Right lobe of liver (tissue), 6 donors: Measurements from ENCODE around the gene RASA2. TPM values are rescaled to one million over a fixed set of nuclear protein-coding genes. Genes with fewer than 3 reads are reported as not detected.
A peak's percentile ranks its signal among the peaks of the same experiment; 100 is the strongest.
"Not testable (repeated sequence)": the region's sequence is repeated elsewhere in the genome, so short reads cannot be mapped to it uniquely, and the experiment has no call there.

Source experiments
- ATAC-seq, 4 donors: fragments of 200-7000 bp; cut with Tn5 transposase; one replicate each; pipeline ENCODE4 v1.9.1; 2020; ENCODE audit warnings: mild to moderate bottlenecking in 4 of 4, moderate library complexity in 4 of 4
- DNase-seq, 3 donors: peaks; one replicate each; pipeline ENCODE4 v3.0.0-alpha.2; 2020
- H3K27ac ChIP-seq, 3 donors: fragments of 200-600 bp; one replicate each; pipeline ENCODE4 v1.8.0; 2022
- H3K27me3 ChIP-seq, 2 donors: fragments of 200-600 bp; one replicate each; pipeline ENCODE4 v1.8.0; 2022
- H3K36me3 ChIP-seq, 4 donors: fragments of 200-600 bp; sonication (generic) in 1 of 4; one replicate each; pipeline versions ENCODE4 v1.5.1 to v1.8.0; 2017 to 2022; ENCODE audit warnings: control low read depth in 1 of 4
- H3K4me1 ChIP-seq, 4 donors: fragments of 200-600 bp; sonication (generic) in 1 of 4; one replicate each; pipeline versions ENCODE4 v1.5.1 to v1.8.0; 2017 to 2022; ENCODE audit warnings: control low read depth in 1 of 4
- H3K4me3 ChIP-seq, 3 donors: fragments of 200-600 bp; one replicate each; pipeline ENCODE4 v1.8.0; 2022
- H3K9me3 ChIP-seq, 4 donors: fragments of 200-600 bp; sonication (generic) in 1 of 4; one replicate each; pipeline versions ENCODE4 v1.5.1 to v1.8.0; 2017 to 2022; ENCODE audit warnings: control low read depth in 1 of 4
- CTCF ChIP-seq, 4 donors: fragments of 200-600 bp in 3 of 4; fragments of 450-650 bp in 1 of 4; IDR thresholded peaks; one replicate each; pipeline versions ENCODE4 v1.5.1 to v1.8.0; 2016 to 2022; ENCODE audit warnings: antibody characterized with exemption in 4 of 4, mild to moderate bottlenecking in 2 of 4
- POLR2A ChIP-seq: fragments of 450-650 bp; IDR thresholded peaks from one replicate; pipeline ENCODE4 v1.6.1; 2017; ENCODE audit warnings: antibody characterized with exemption, mild to moderate bottlenecking
- WGBS: methylation state at CpG from one replicate; pipeline ENCODE4 v1.1.6; 2018; ENCODE audit warnings: low coverage, low lambda C conversion rate; ENCODE audit not compliant: insufficient coverage; ENCODE audit errors: missing lambda C conversion rate; 5-methylcytosine and 5-hydroxymethylcytosine counted together
- intact Hi-C, 2 donors: fragments of 100-400 bp; cut with DNase I; formaldehyde crosslinking; loops; one replicate each; pipeline versions ENCODE4 v1.11.2 to v1.14.1; 2022
- total RNA-seq, 6 experiments: library from RNA; depleted of rRNA in 2 of 6; stranded (reverse); fragments of >200 nt in 2 of 6; fragmentation: NEBNext Ultra II Directional in 3 of 6; extraction: Animal tissue kit (Norgen Biotek cat#: 25700) in 3 of 6; gene quantifications; one replicate each; pipeline versions ENCODE4 v1.1.0 to v1.2.4, GENCODE V29; 2016 to 2023
- donor health status: DM: no; HTN: yes; CAD: no.
- donor health status: DM: no; HTN: no; CAD: no.
- donor health status: DM: no; HTN: no; CAD: no.
- donor health status: DM: no; HTN: yes; CAD: no.
- donor health status: DM: no; HTN: yes; CAD: no.

The RASA2 gene
- total RNA-seq, 6 experiments from 2014 or later = 3.5 to 7.9 (median 5.5) TPM

DNA sequence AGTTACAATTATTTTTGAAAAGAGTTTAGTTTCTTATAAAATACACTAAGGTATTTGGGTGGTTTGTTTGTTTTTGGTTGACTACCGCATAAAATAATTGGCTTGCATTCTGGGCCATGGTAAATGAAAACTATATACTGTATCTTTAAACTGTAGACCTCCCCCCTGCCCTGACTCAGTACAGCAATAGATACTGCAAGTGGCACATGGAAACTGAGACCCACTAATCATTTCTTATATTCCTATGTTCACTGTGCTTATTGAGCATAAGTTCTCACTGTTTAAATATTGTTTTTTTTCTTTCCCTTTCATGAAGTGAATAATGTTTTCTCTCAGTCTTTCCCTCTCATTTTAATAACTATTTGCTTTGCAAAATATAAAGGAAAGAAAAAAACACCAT, 45.8 kb downstream of the RASA2 start:
- Histone ChIP-seq H3K36me3 (no peaks in the 10 kb centered on the region), H3K4me3 (no peak overlapping the region), H3K9me3 (no peaks in the 10 kb centered on the region), H3K4me1 (peaks cover 0 to 10% (median 3%) of the 10 kb centered on the region in 4 donors), H3K27me3 (no peaks in the 10 kb centered on the region), H3K27ac (no peak overlapping the region)
- WGBS = 100% methylated on average over 1 of the region's 1 CpG
- no peak for TF ChIP-seq POLR2A
- TF ChIP-seq CTCF (IDR thresholded peaks at IDR 0.05) = no peak
- ATAC-seq = no peak
- no peak for DNase-seq
- intact Hi-C loops = no loop called here

DNA sequence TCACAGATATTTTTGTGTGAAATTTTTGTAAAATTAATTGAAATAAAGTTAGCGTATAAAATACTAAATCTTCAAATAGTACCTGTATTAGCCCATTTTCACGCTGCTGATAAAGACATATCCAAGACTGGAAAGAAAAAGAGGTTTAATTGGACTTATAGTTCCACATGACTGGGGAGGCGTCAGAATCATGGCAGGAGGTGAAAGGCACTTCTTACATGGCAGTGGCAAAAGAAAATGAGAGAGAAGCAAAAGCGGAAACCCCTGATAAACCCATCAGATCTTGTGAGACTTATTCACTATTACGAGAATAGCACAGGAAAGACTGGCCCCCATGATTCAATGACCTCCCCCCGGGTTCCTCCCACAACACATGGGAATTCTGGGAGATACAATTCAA, 49.2 kb downstream of the RASA2 start:
- H3K27me3 ChIP-seq, H3K4me3 ChIP-seq, ATAC-seq, H3K9me3 ChIP-seq, DNase-seq, intact Hi-C loops, H3K4me1 ChIP-seq, H3K27ac ChIP-seq, H3K36me3 ChIP-seq: not testable (repeated sequence)
- 94% methylated on average over 6 of the region's 6 CpGs for WGBS

DNA sequence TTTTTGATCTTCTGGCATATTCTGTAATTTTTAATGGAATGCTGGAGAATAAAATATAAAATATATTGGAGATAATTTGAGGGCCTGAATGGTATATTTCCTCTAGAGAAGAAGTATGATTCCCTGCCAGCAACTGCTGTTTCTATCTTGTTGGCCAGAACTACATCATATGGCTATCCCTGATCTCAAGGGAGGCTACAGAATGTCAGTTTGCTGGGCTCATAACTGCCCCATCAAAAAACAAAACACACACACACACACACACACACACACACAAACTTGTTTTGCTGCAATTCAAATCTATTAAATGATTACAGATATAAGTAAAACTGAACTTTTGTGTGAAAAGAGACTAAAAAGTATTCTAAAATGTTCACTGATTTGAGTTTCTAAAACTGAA, 51.0 kb downstream of the RASA2 start:
- DNase-seq = no peak
- H3K27me3 ChIP-seq = no peaks in the 10 kb centered on the region

GRCh38 chr3:141538568-141539240, 51.9 kb downstream of the RASA2 start:
- no peak overlapping the region for H3K27ac ChIP-seq
- no peaks in the 10 kb centered on the region for H3K4me1 ChIP-seq
- H3K27me3 ChIP-seq = no peaks in the 10 kb centered on the region
- H3K4me3 ChIP-seq = no peak overlapping the region
- no peaks in the 10 kb centered on the region for H3K36me3 ChIP-seq
- ATAC-seq (peak in 1 of 4 donors; percentile 52), DNase-seq (no peak)
- TF ChIP-seq POLR2A (no peak), CTCF (IDR thresholded peaks at IDR 0.05) (no peak)
- intact Hi-C loops = no loop called here
- WGBS = 39% methylated on average over 2 of the region's 2 CpGs
- H3K9me3 ChIP-seq = no peaks in the 10 kb centered on the region

More for the DNA sequence above, 51.0 kb downstream of the RASA2 start:
- no peak overlapping the region for H3K27ac ChIP-seq
- no peaks in the 10 kb centered on the region for H3K36me3 ChIP-seq
- no peak for ATAC-seq
- H3K4me3 ChIP-seq = no peak overlapping the region
- no peaks in the 10 kb centered on the region for H3K9me3 ChIP-seq
- intact Hi-C loops = no loop called here
- no peaks in the 10 kb centered on the region for H3K4me1 ChIP-seq
- no peak for TF ChIP-seq CTCF (IDR thresholded peaks at IDR 0.05)

GRCh38 chr3:141539431-141540187, 52.8 kb downstream of the RASA2 start:
- 92% methylated on average over 5 of the region's 5 CpGs for WGBS
- ATAC-seq (no peak), DNase-seq (no peak)
- Histone ChIP-seq H3K4me1 (no peaks in the 10 kb centered on the region), H3K9me3 (no peaks in the 10 kb centered on the region), H3K4me3 (no peak overlapping the region), H3K27ac (no peak overlapping the region), H3K27me3 (no peaks in the 10 kb centered on the region), H3K36me3 (no peaks in the 10 kb centered on the region)
- TF ChIP-seq POLR2A = no peak
- no peak for TF ChIP-seq CTCF (IDR thresholded peaks at IDR 0.05)
- intact Hi-C loops = no loop called here
